Endothelial cell of umbilical vein (primary cell): Measurements from ENCODE around the gene KIF2C. TPM values are rescaled to one million over a fixed set of nuclear protein-coding genes. Genes with fewer than 3 reads are reported as not detected.
A peak's percentile ranks its signal among the peaks of the same experiment; 100 is the strongest.

Experiments used
- BruUV-seq: library from RNA; stranded (reverse); fragments of 400-500 nt; replicated peaks from 2 replicates; lab custom pipeline; 2021; lab: Mats Ljungman, UMichigan
- CTCF ChIA-PET: fragments of 300-600, 350-600 bp; sonication (Branson Sonifier 250); formaldehyde crosslinking; loops from one replicate; lab custom pipeline; 2021; ENCODE audit warnings: antibody characterized with exemption, inconsistent platforms; lab: Charles Lee
- POLR2A ChIA-PET: fragments of 300-600, 350-600 bp; sonication (Branson Sonifier 250); formaldehyde crosslinking; loops from one replicate; lab custom pipeline; 2021; ENCODE audit warnings: antibody characterized with exemption, inconsistent platforms; lab: Charles Lee
- DNase-seq: peaks from one replicate; pipeline ENCODE4 v3.0.0-alpha.2; 2011; ENCODE audit warnings: low read depth, low spot score
- FAIRE-seq: peaks from 2 replicates; lab custom pipeline; 2011; peaks lifted over from hg19 to GRCh38; lab: Jason Lieb, UNC
- H2AFZ ChIP-seq: 2 replicates; pipeline ENCODE4 v1.6.0; 2012; ENCODE audit warnings: low read depth, low read length, control low read depth, inconsistent platforms
- H3K27ac ChIP-seq: 2 replicates; pipeline ENCODE4 v1.5.1; 2011; ENCODE audit warnings: low read depth, mild to moderate bottlenecking, control low read depth, low read length, moderate library complexity; ENCODE audit not compliant: insufficient read depth
- H3K27me3 ChIP-seq, 2 experiments: 2 replicates each; pipeline versions ENCODE4 v1.6.0 to v1.6.1; 2011; ENCODE audit warnings: low read length in 2 of 2, mixed read lengths in 1 of 2; ENCODE audit not compliant: control insufficient read depth in 2 of 2, insufficient read depth in 2 of 2
- H3K36me3 ChIP-seq, 2 experiments: 2 replicates in 1 of 2; 3 replicates in 1 of 2; pipeline ENCODE4 v1.5.1; 2011; ENCODE audit warnings: low read length in 2 of 2, mild to moderate bottlenecking in 1 of 2, moderate library complexity in 1 of 2; ENCODE audit not compliant: control insufficient read depth in 2 of 2, insufficient read depth in 2 of 2; ENCODE audit errors: extremely low read depth in 1 of 2
- H3K4me1 ChIP-seq: 3 replicates; pipeline ENCODE4 v1.5.1; 2011; ENCODE audit warnings: mild to moderate bottlenecking, low read length; ENCODE audit not compliant: control insufficient read depth, insufficient read depth; ENCODE audit errors: extremely low read depth
- H3K4me2 ChIP-seq: 2 replicates; pipeline ENCODE4 v1.6.1; 2011; ENCODE audit warnings: low read length, control low read depth, mixed read lengths; ENCODE audit not compliant: insufficient read depth
- H3K4me3 ChIP-seq, 3 experiments: fragments of 200-600 bp in 1 of 3; sonication (generic), shearing (Covaris generic) in 1 of 3; replicated peaks in 1 of 3; 2 replicates each; pipeline ENCODE4 v1.5.1; 2011 to 2016; ENCODE audit warnings: control low read depth in 3 of 3, low read length in 3 of 3, mild to moderate bottlenecking in 2 of 3, inconsistent platforms in 1 of 3, low read depth in 1 of 3, moderate library complexity in 1 of 3; ENCODE audit not compliant: insufficient read depth in 1 of 3
- H3K79me2 ChIP-seq: 2 replicates; pipeline ENCODE4 v1.6.0; 2012; ENCODE audit warnings: low read length, inconsistent platforms; ENCODE audit not compliant: control insufficient read depth, insufficient read depth
- H3K9ac ChIP-seq: replicated peaks from 2 replicates; pipeline ENCODE3; 2011; ENCODE audit warnings: low read length, control low read depth; ENCODE audit not compliant: insufficient read depth; ENCODE audit errors: extremely low read depth
- H3K9me1 ChIP-seq: replicated peaks from 3 replicates; pipeline ENCODE4 v1.6.0; 2011; ENCODE audit warnings: mild to moderate bottlenecking, low read length; ENCODE audit not compliant: control insufficient read depth, insufficient read depth; ENCODE audit errors: extremely low read depth
- H3K9me3 ChIP-seq: replicated peaks from 2 replicates; pipeline ENCODE4 v1.5.1; 2012; ENCODE audit warnings: low read length, inconsistent platforms; ENCODE audit not compliant: control insufficient read depth, insufficient read depth
- H4K20me1 ChIP-seq: replicated peaks from 2 replicates; pipeline ENCODE3; 2011; ENCODE audit warnings: mild to moderate bottlenecking, low read length; ENCODE audit not compliant: control insufficient read depth, insufficient read depth; ENCODE audit errors: extremely low read depth
- EZH2 ChIP-seq: IDR thresholded peaks from 2 replicates; pipeline ENCODE4 v1.6.1; 2012; ENCODE audit warnings: borderline replicate concordance, low read depth, mild to moderate bottlenecking, moderate library complexity, low read length, inconsistent platforms; ENCODE audit not compliant: severe bottlenecking
- FOS ChIP-seq: IDR thresholded peaks from 2 replicates; pipeline ENCODE4 v1.6.1; 2011; ENCODE audit warnings: mild to moderate bottlenecking, low read length, moderate library complexity, borderline replicate concordance; ENCODE audit not compliant: insufficient read depth
- GATA2 ChIP-seq: IDR thresholded peaks from 2 replicates; pipeline ENCODE4 v1.7.0; 2011; ENCODE audit warnings: low read depth, mild to moderate bottlenecking, moderate library complexity, mixed read lengths, low read length; ENCODE audit not compliant: insufficient read length, insufficient read depth
- JUN ChIP-seq: IDR thresholded peaks from 2 replicates; pipeline ENCODE4 v1.6.1; 2011; ENCODE audit warnings: borderline replicate concordance, low read depth; ENCODE audit not compliant: insufficient read length, insufficient read depth
- MYC ChIP-seq: IDR thresholded peaks from one replicate; pipeline ENCODE4 v1.6.1; 2011; ENCODE audit warnings: mild to moderate bottlenecking, low read depth, low read length
- POLR2A ChIP-seq: IDR thresholded peaks from 2 replicates; pipeline ENCODE4 v1.6.1; 2012; ENCODE audit warnings: low read depth, mild to moderate bottlenecking, control low read depth, low read length
- POLR2AphosphoS5 ChIP-seq: IDR thresholded peaks from 2 replicates; pipeline ENCODE4 v1.6.1; 2012; ENCODE audit warnings: low read depth, mild to moderate bottlenecking, control low read depth, low read length, moderate library complexity; ENCODE audit not compliant: insufficient read depth
- dilution Hi-C: fragments of 300-500 bp; cut with MboI; formaldehyde crosslinking; loops from one replicate; pipeline ENCODE4 v1.15.0; 2019; ENCODE audit warnings: low sequenced_read_pairs; ENCODE audit not compliant: extremely low pct_ligation_motif_present
- intact Hi-C: fragments of 100-400 bp; cut with micrococcal nuclease; formaldehyde crosslinking; loops from one replicate; pipeline ENCODE4 v1.10.0; 2022
- polyA plus RNA-seq, 4 experiments: library from polyadenylated mRNA; depleted of rRNA in 3 of 4; stranded (reverse) in 3 of 4; unstranded in 1 of 4; fragments of >200 nt; gene quantifications; 2 replicates each; pipeline versions ENCODE4 v1.2.1 to v1.2.3, GENCODE V29; 2011 to 2012; ENCODE audit warnings: missing spikeins in 1 of 4
- total RNA-seq: library from RNA; stranded (reverse); gene quantifications from 2 replicates; pipeline ENCODE4 v1.2.3, GENCODE V29; 2021
- TF ChIP-seq, protein P1 (sequence below): IDR thresholded peaks from 2 replicates; pipeline ENCODE4 v1.6.1; 2011; ENCODE audit not compliant: insufficient read depth, insufficient read length
- TF ChIP-seq, protein P2 (sequence below), 2 donors: IDR thresholded peaks; 1 replicate in 1 of 2; 2 replicates in 1 of 2; pipeline ENCODE4 v1.5.1; 2011; ENCODE audit warnings: low read length in 2 of 2, mild to moderate bottlenecking in 2 of 2, moderate library complexity in 2 of 2, control low read depth in 1 of 2, inconsistent platforms in 1 of 2, low read depth in 1 of 2; ENCODE audit not compliant: insufficient read depth in 1 of 2; ENCODE audit errors: extremely low read depth in 1 of 2

KIF2C gene
- total and polyA plus RNA-seq, 2 donors (not counting 3 experiments of a cell fraction or from before 2014, with no cell fraction given): 27.1 to 53.7 TPM

DNA sequence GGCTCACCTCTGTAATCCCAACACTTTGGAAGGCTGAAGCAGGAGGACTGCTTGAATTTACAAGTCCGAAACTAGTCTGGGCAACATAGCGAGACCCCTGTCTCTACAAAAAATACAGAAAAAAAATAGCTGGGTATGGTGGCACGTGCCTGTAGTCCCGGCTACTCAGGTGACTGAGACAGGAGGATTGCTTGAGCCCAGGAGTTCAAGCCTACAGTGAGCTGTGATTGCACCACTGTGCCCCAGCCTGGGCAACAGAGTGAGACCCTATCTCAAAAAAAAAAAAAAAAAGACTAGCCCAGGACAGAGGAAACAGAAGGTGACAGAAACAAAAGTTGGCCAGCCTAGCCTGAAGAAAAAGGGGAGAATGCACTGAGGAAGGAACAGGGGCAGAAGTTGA is 44.0 kb upstream of the KIF2C start:
- peak; percentile 26 for FAIRE-seq
- dilution Hi-C loops: no loop called here

DNA sequence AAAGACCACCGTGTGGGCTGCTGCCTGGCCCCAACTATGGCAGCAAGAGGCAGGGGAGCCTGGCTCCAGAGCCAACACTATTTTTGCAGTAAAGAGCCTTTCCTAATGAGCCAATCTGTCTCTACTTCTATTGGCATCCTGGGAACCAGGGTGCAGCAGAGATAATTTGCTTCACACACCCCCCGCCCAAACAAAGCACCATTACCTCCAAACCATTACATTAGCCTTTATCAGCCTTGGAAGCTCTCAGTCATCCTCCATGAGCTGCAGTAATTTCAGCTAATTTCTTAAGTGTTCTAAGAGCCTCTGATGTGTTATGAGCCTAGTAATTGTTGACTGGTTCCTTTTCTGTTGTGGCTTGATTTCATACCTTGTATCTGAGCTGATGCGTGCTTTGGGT is 43.5 kb upstream of the KIF2C start:
- Histone ChIP-seq H3K9me1 (no peaks in the 10 kb centered on the region), H3K4me2 (no peak overlapping the region), H3K27ac (no peak overlapping the region), H4K20me1 (no peaks in the 10 kb centered on the region), H3K4me1 (no peaks in the 10 kb centered on the region), H2AFZ (no peak overlapping the region), H3K79me2 (no peaks in the 10 kb centered on the region), H3K9ac (no peak overlapping the region), H3K9me3 (no peaks in the 10 kb centered on the region), H3K36me3 (no peaks in the 10 kb centered on the region), H3K27me3 (peaks cover 2 to 18% of the 10 kb centered on the region in 2 experiments), H3K4me3 (no peak overlapping the region)
- dilution Hi-C loops (no loop called here), intact Hi-C loops (no loop called here)
- DNase-seq (no peak), FAIRE-seq (no peak)
- ChIA-PET POLR2A (no interaction called here), CTCF (interaction anchor here (1.3 to 1.9 kb wide), 4 partner anchors 8 to 318 kb away, joined by 3 to 4 read pairs (median 4); no protein-coding TSS in a partner anchor)
- TF ChIP-seq JUN (no peak), GATA2 (no peak), FOS (no peak), EZH2 (no peak), POLR2AphosphoS5 (no peak), MYC (no peak), POLR2A (no peak)
- TF ChIP-seq, protein P1, sequence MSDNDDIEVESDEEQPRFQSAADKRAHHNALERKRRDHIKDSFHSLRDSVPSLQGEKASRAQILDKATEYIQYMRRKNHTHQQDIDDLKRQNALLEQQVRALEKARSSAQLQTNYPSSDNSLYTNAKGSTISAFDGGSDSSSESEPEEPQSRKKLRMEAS: no peak
- TF ChIP-seq, protein P2, sequence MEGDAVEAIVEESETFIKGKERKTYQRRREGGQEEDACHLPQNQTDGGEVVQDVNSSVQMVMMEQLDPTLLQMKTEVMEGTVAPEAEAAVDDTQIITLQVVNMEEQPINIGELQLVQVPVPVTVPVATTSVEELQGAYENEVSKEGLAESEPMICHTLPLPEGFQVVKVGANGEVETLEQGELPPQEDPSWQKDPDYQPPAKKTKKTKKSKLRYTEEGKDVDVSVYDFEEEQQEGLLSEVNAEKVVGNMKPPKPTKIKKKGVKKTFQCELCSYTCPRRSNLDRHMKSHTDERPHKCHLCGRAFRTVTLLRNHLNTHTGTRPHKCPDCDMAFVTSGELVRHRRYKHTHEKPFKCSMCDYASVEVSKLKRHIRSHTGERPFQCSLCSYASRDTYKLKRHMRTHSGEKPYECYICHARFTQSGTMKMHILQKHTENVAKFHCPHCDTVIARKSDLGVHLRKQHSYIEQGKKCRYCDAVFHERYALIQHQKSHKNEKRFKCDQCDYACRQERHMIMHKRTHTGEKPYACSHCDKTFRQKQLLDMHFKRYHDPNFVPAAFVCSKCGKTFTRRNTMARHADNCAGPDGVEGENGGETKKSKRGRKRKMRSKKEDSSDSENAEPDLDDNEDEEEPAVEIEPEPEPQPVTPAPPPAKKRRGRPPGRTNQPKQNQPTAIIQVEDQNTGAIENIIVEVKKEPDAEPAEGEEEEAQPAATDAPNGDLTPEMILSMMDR (IDR thresholded peaks at IDR 0.05; ENCODE audit: extremely low read depth in 1 of 2, insufficient read depth in 1 of 2, low read depth in 1 of 2, low read length in 2 of 2): no peak
- no TSS peak for BruUV-seq

More for the DNA sequence above, 44.0 kb upstream of the KIF2C start:
- Histone ChIP-seq H3K36me3 (no peaks in the 10 kb centered on the region), H3K79me2 (no peaks in the 10 kb centered on the region), H2AFZ (no peak overlapping the region), H3K9me1 (no peaks in the 10 kb centered on the region), H3K27me3 (peaks cover 2 to 18% of the 10 kb centered on the region in 2 experiments), H3K4me2 (no peak overlapping the region), H3K9ac (no peak overlapping the region), H3K27ac (no peak overlapping the region), H4K20me1 (no peaks in the 10 kb centered on the region), H3K4me1 (no peaks in the 10 kb centered on the region), H3K4me3 (no peak overlapping the region), H3K9me3 (no peaks in the 10 kb centered on the region)
- TF ChIP-seq, protein P2 (IDR thresholded peaks at IDR 0.05; ENCODE audit: extremely low read depth in 1 of 2, insufficient read depth in 1 of 2, low read depth in 1 of 2, low read length in 2 of 2): no peak
- no peak for TF ChIP-seq EZH2
- TF ChIP-seq GATA2: no peak
- ChIA-PET POLR2A (no interaction called here), CTCF (interaction anchor here (1.4 to 1.9 kb wide), 2 partner anchors 9 to 18 kb away, joined by 3 to 4 read pairs; no protein-coding TSS in a partner anchor)
- no peak for DNase-seq
- BruUV-seq: no TSS peak
- intact Hi-C loops: no loop called here
